Smooth muscle cell (in vitro differentiated cells): ENCODE data around the gene BRF1. TPM values are rescaled to one million over a fixed set of nuclear protein-coding genes. Genes with fewer than 3 reads are reported as not detected.

ENCODE experiments used
- DNase-seq: peaks from one replicate; lab custom pipeline; 2025; ENCODE audit not compliant: unreplicated experiment; lab: John Stamatoyannopoulos, UW
- H2AFZ ChIP-seq: fragments of 200-600 bp; sonication (generic); 2 replicates; pipeline ENCODE4 v1.6.0; 2016; ENCODE audit warnings: antibody characterized with exemption, low read depth, mild to moderate bottlenecking
- H3F3A ChIP-seq: fragments of 200-600 bp; sonication (generic); 2 replicates; pipeline ENCODE4 v1.6.0; 2017; ENCODE audit warnings: antibody characterized with exemption, low read depth
- H3K27ac ChIP-seq: fragments of 200-600 bp; sonication (generic); 2 replicates; pipeline ENCODE4 v1.5.1; 2016; ENCODE audit warnings: low read depth, mild to moderate bottlenecking
- H3K27me3 ChIP-seq: fragments of 200-600 bp; sonication (generic); 2 replicates; pipeline ENCODE4 v1.6.1; 2016; ENCODE audit warnings: low read depth, mild to moderate bottlenecking
- H3K36me3 ChIP-seq: fragments of 200-600 bp; sonication (generic); 2 replicates; pipeline ENCODE4 v1.5.1; 2016; ENCODE audit warnings: low read depth
- H3K4me1 ChIP-seq: fragments of 200-600 bp; sonication (generic); 2 replicates; pipeline ENCODE4 v1.5.1; 2016; ENCODE audit warnings: low read depth
- H3K4me2 ChIP-seq: fragments of 200-600 bp; sonication (generic); 2 replicates; pipeline ENCODE4 v1.6.0; 2016; ENCODE audit warnings: mild to moderate bottlenecking
- H3K4me3 ChIP-seq: fragments of 200-600 bp; sonication (generic); 2 replicates; pipeline ENCODE4 v1.5.1; 2016; ENCODE audit warnings: mild to moderate bottlenecking
- H3K79me2 ChIP-seq: fragments of 200-600 bp; sonication (generic); 2 replicates; pipeline ENCODE4 v1.6.0; 2016; ENCODE audit warnings: low read depth, mild to moderate bottlenecking
- H3K9ac ChIP-seq: fragments of 200-600 bp; sonication (generic); 2 replicates; pipeline ENCODE4 v1.6.0; 2016; ENCODE audit warnings: low read depth
- H3K9me3 ChIP-seq: fragments of 200-600 bp; sonication (generic); replicated peaks from 2 replicates; pipeline ENCODE4 v1.5.1; 2016; ENCODE audit warnings: low read depth
- H4K20me1 ChIP-seq: fragments of 200-600 bp; sonication (generic); 2 replicates; pipeline ENCODE4 v1.6.0; 2016; ENCODE audit warnings: low read depth
- WGBS: methylation state at CpG from one replicate; pipeline ENCODE4 v1.1.7; 2016; ENCODE audit warnings: low lambda C conversion rate; 5-methylcytosine and 5-hydroxymethylcytosine counted together
- polyA plus RNA-seq: library from polyadenylated mRNA; unstranded; fragments of >200 nt; fragmentation: Nextera tagmentation; extraction: Ambion mirVana; gene quantifications from 2 replicates; pipeline ENCODE4 v1.2.1, GENCODE V29; 2016
- total RNA-seq: library from RNA; depleted of rRNA; stranded (reverse); fragments of >200 nt; gene quantifications from 2 replicates; pipeline ENCODE4 v1.2.3, GENCODE V29; 2014
- TF ChIP-seq, protein P1 (sequence below): fragments of 200-600 bp; sonication (generic); IDR thresholded peaks from 2 replicates; pipeline ENCODE4 v1.5.1; 2017; ENCODE audit warnings: borderline replicate concordance, mild to moderate bottlenecking, antibody characterized with exemption; ENCODE audit not compliant: insufficient read depth, poor library complexity, severe bottlenecking

BRF1 gene
- total and polyA plus RNA-seq, 2 experiments from 2014 or later: 12.5 to 15.9 TPM

DNA sequence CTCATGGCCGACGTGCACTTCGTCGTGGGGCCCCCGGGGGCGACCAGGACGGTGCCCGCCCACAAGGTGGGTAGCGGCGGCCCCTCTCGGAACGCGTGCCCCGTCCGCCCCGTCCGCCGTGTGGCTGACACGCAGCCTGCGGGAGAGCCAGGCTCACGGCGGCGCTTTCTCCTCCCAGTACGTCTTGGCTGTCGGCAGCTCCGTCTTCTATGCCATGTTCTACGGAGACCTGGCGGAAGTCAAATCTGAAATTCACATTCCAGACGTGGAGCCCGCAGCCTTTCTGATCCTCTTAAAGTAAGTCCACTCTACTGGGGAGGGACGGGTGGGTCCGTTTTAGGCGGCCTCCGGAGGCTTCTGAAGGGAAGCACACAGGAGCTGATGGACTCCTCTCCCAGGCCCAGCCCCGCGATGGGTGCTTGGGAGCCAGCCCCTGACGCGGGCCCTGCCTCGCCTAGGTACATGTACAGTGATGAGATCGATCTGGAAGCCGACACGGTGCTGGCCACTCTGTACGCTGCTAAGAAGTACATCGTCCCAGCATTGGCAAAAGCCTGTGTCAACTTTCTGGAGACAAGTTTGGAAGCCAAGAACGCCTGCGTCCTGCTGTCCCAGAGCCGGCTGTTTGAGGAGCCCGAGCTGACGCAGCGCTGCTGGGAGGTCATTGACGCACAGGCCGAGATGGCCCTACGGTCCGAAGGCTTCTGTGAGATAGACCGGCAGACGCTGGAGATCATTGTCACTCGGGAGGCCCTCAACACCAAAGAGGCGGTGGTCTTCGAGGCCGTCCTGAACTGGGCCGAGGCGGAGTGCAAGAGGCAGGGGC is 51.4 kb downstream of the BRF1 start:
- Histone ChIP-seq H4K20me1 (peaks cover 67% of the 10 kb centered on the region), H3K4me2 (peak overlapping the region; percentile 84), H3F3A (no peaks in the 10 kb centered on the region), H3K27me3 (no peaks in the 10 kb centered on the region), H2AFZ (no peak overlapping the region), H3K79me2 (peaks cover 24% of the 10 kb centered on the region), H3K4me1 (peaks cover 9% of the 10 kb centered on the region), H3K4me3 (peak overlapping the region; percentile 74), H3K36me3 (no peaks in the 10 kb centered on the region), H3K9ac (peak overlapping the region; percentile 43), H3K27ac (peak overlapping the region; percentile 65), H3K9me3 (no peaks in the 10 kb centered on the region)
- DNase-seq: no peak
- WGBS: 51% methylated on average over 56 of the region's 62 CpGs
- TF ChIP-seq, protein P1, sequence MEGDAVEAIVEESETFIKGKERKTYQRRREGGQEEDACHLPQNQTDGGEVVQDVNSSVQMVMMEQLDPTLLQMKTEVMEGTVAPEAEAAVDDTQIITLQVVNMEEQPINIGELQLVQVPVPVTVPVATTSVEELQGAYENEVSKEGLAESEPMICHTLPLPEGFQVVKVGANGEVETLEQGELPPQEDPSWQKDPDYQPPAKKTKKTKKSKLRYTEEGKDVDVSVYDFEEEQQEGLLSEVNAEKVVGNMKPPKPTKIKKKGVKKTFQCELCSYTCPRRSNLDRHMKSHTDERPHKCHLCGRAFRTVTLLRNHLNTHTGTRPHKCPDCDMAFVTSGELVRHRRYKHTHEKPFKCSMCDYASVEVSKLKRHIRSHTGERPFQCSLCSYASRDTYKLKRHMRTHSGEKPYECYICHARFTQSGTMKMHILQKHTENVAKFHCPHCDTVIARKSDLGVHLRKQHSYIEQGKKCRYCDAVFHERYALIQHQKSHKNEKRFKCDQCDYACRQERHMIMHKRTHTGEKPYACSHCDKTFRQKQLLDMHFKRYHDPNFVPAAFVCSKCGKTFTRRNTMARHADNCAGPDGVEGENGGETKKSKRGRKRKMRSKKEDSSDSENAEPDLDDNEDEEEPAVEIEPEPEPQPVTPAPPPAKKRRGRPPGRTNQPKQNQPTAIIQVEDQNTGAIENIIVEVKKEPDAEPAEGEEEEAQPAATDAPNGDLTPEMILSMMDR: no peak

DNA sequence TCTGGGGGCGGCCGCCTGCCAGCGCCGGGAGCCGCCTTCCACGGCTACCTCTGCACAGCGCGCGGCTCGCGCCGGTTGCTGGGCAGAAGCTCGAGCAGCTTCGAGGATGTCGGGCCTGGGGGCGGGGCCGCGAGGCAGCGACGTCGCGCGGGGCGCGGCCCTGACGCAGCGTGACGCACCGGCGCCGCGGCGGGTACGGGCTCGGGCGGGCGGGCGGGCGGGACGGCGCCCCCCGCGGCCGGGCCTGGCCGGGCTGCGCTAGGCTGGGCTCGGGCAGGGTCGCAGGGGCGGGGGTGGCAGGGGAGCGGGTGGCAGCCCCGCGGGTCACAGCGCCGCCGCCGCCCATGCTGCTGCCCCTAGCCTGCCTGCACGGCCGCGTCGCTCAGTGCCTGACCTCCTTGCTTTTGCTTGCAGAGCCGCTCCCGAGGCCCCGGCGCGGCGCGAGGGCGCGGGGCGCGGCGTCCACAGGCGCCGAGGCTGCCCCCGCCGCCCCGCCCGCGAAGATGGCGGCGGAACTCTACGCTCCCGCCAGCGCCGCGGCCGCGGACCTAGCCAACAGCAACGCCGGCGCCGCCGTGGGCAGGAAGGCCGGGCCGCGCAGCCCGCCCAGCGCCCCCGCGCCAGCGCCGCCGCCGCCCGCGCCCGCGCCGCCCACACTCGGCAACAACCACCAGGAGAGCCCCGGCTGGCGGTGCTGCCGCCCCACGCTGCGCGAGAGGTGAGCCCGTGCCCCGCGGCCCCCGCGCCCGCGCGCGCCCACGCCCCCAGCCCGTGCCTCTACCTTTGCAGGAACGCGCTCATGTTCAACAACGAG is 52.2 kb downstream of the BRF1 start, which contains the start of gene BTBD6:
TSS of gene BTBD6 (plus strand) at position 166 of the 814 bp plus-strand sequence. CDS start at position 345, 179 bp downstream.
- Histone ChIP-seq H4K20me1 (peaks cover 64% of the 10 kb centered on the region), H3K9me3 (no peaks in the 10 kb centered on the region), H3K79me2 (peaks cover 27% of the 10 kb centered on the region), H2AFZ (no peak within 1 kb of the TSS), H3K4me2 (peak within 1 kb of the TSS; percentile 95), H3K27ac (peak within 1 kb of the TSS; percentile 73), H3K4me3 (peak within 1 kb of the TSS; percentile 74), H3K36me3 (no peaks in the 10 kb centered on the region), H3K27me3 (no peaks in the 10 kb centered on the region), H3F3A (no peaks in the 10 kb centered on the region), H3K9ac (peak within 1 kb of the TSS; percentile 43), H3K4me1 (peaks cover 9% of the 10 kb centered on the region)
- TF ChIP-seq, protein P1: peak; percentile 6
- DNase-seq: peak; percentile 55
- under 1% methylated on average over 73 of the region's 130 CpGs for WGBS

DNA sequence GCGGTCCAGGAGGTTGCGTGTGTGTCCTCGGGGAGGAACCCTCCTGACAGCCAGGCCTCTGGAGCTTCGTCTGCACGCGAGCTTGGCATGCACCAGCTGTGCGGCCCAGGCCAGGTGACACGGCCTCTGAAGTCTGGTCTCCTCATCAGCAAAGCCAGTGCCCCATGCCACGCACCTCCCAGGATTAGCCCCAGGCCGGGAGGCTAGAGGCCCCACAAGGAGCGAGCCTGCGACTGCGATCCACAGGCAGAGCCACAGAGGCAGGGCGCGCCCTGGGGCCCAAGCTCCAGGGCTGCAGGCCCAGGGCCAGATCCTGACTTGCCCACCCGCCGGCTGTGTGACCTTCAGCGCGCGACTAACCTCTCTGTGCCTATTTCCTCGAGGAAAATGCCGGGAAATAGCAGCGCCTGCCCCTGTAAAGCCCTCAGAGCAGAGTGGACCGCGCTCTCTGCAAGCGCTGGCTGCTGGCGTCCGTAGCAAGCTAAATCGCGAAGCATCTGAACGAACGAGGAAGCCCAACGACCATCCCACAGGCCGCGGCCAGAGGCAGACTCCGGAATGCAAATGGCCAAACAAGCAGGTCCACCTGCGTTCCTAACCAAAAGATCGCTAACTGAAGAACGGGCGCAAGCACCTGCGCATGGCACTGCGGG is 53.0 kb downstream of the BRF1 start:
- H3K27ac ChIP-seq: peak overlapping the region; percentile 40
- H3K4me2 ChIP-seq: peak overlapping the region; percentile 95
- peaks cover 9% of the 10 kb centered on the region for H3K4me1 ChIP-seq
- no peaks in the 10 kb centered on the region for H3K9me3 ChIP-seq
- H3K9ac ChIP-seq: peak overlapping the region; percentile 35
- no peaks in the 10 kb centered on the region for H3F3A ChIP-seq
- TF ChIP-seq, protein P1: no peak
- H3K27me3 ChIP-seq: no peaks in the 10 kb centered on the region
- peaks cover 27% of the 10 kb centered on the region for H3K79me2 ChIP-seq
- peak overlapping the region; percentile 74 for H3K4me3 ChIP-seq
- no peak for DNase-seq
- 48% methylated on average over 41 of the region's 42 CpGs for WGBS
- H4K20me1 ChIP-seq: peaks cover 62% of the 10 kb centered on the region
- no peak overlapping the region for H2AFZ ChIP-seq
- H3K36me3 ChIP-seq: no peaks in the 10 kb centered on the region
